PC-3 (cell line): ENCODE measurements around the gene KIF13A.

Source experiments
- CTCF ChIP-seq: fragments of 300-600 bp; sonication (generic); conservative IDR thresholded peaks from 2 replicates; pipeline ENCODE4 v1.5.1; 2017; ENCODE audit warnings: antibody characterized with exemption, low read depth, mild to moderate bottlenecking, low read length
- EZH2 ChIP-seq: fragments of 300-600 bp; sonication (generic); IDR thresholded peaks from one replicate; pipeline ENCODE4 v1.6.1; 2017; ENCODE audit warnings: antibody characterized with exemption, mild to moderate bottlenecking, low read length; ENCODE audit not compliant: unreplicated experiment

GRCh38 chr6:17803409-17803808 lies 184.0 kb downstream of the KIF13A start:
- TF ChIP-seq CTCF, result no peak
- no peak for TF ChIP-seq EZH2
